ENCODE data around the gene BBS1. TPM values are rescaled to one million over a fixed set of nuclear protein-coding genes. Genes with fewer than 3 reads are reported as not detected.

BBS1 gene
- polyA plus RNA-seq, 1 of the 3 experiments (the other 2 are of a cell fraction): 24.8 TPM

- H3K4me3 ChIP-seq (ENCODE audit: low read depth in 2 of 2, low read length in 1 of 2): no peak overlapping the region
Measured at GRCh38 chr11:66541892-66542291, 31.5 kb downstream of the BBS1 start.

More at GRCh38 chr11:66541892-66542291, 31.5 kb downstream of the BBS1 start:
- H3K27ac ChIP-seq (ENCODE audit: low read depth in 2 of 2, low read length in 1 of 2): no peak overlapping the region
- H3K27me3 ChIP-seq (ENCODE audit: insufficient read depth): no peaks in the 10 kb centered on the region
- H3K36me3 ChIP-seq (replicated peaks in 1 of 2; ENCODE audit: control insufficient read depth in 1 of 2, insufficient read depth in 2 of 2, low read length in 1 of 2): peaks cover 4 to 13% of the 10 kb centered on the region in 2 experiments
- H3K9ac ChIP-seq: no peak overlapping the region
- ChIA-PET CTCF (interaction anchor here (1.5 to 2.3 kb wide), 2 partner anchors 137 to 153 kb away, joined by 3 to 10 read pairs; no protein-coding TSS in a partner anchor), POLR2A (interaction anchor here (0.9 kb wide), 1 partner anchor 31 kb away, joined by 4 read pairs; the partner anchor contains the start of gene BBS1)
- H4K20me1 ChIP-seq (ENCODE audit: insufficient read depth): no peaks in the 10 kb centered on the region
- peaks cover 7% of the 10 kb centered on the region for H3K79me2 ChIP-seq (ENCODE audit: insufficient read depth)
- H3K4me2 ChIP-seq: no peak overlapping the region
- no peaks in the 10 kb centered on the region for H3K9me2 ChIP-seq
- TF ChIP-seq, protein P1, sequence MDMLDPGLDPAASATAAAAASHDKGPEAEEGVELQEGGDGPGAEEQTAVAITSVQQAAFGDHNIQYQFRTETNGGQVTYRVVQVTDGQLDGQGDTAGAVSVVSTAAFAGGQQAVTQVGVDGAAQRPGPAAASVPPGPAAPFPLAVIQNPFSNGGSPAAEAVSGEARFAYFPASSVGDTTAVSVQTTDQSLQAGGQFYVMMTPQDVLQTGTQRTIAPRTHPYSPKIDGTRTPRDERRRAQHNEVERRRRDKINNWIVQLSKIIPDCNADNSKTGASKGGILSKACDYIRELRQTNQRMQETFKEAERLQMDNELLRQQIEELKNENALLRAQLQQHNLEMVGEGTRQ (IDR thresholded peaks at IDR 0.05; ENCODE audit: borderline replicate concordance, low read depth, low read length): no peak
- TF ChIP-seq REST (IDR thresholded peaks at IDR 0.05; ENCODE audit: low read depth, low read length) (no peak), MAX (IDR thresholded peaks at IDR 0.05; ENCODE audit: low read depth) (no peak), FOXM1 (IDR thresholded peaks at IDR 0.05; ENCODE audit: low read depth) (no peak), IRF3 (IDR thresholded peaks at IDR 0.05; ENCODE audit: low read depth, low read length) (no peak), TAF1 (IDR thresholded peaks at IDR 0.05; ENCODE audit: borderline replicate concordance, low read depth, low read length) (no peak), TCF12 (IDR thresholded peaks at IDR 0.05) (no peak), FOSL2 (IDR thresholded peaks at IDR 0.05; ENCODE audit: borderline replicate concordance, low read depth) (no peak)
- H2AFZ ChIP-seq (ENCODE audit: low read depth): no peak overlapping the region
- H3F3A ChIP-seq (replicated peaks; ENCODE audit: insufficient read depth): peaks cover 4% of the 10 kb centered on the region
- peaks cover 0 to 10% of the 10 kb centered on the region in 2 experiments; a peak in 1 of 4 replicates for H3K4me1 ChIP-seq (ENCODE audit: control insufficient read depth in 1 of 2, insufficient read depth in 2 of 2, low read depth in 1 of 2, low read length in 1 of 2)
- DNase-seq: no peak
- no peaks in the 10 kb centered on the region for H3K9me3 ChIP-seq
- WGBS (ENCODE audit: low lambda C conversion rate): 90% methylated on average over 4 of the region's 4 CpGs

Data from SK-N-SH (cell line).